SIG-M5 treated with dmso at 0.1 percent for 504 hours (cell line): ENCODE measurements around the gene OCA2.
"Not testable (repeated sequence)": the region's sequence is repeated elsewhere in the genome, so short reads cannot be mapped to it uniquely, and the experiment has no call there.

Source experiments
- DNase-seq: peaks from one replicate; lab custom pipeline; 2025; ENCODE audit not compliant: unreplicated experiment; lab: John Stamatoyannopoulos, UW

Gene OCA2

DNA sequence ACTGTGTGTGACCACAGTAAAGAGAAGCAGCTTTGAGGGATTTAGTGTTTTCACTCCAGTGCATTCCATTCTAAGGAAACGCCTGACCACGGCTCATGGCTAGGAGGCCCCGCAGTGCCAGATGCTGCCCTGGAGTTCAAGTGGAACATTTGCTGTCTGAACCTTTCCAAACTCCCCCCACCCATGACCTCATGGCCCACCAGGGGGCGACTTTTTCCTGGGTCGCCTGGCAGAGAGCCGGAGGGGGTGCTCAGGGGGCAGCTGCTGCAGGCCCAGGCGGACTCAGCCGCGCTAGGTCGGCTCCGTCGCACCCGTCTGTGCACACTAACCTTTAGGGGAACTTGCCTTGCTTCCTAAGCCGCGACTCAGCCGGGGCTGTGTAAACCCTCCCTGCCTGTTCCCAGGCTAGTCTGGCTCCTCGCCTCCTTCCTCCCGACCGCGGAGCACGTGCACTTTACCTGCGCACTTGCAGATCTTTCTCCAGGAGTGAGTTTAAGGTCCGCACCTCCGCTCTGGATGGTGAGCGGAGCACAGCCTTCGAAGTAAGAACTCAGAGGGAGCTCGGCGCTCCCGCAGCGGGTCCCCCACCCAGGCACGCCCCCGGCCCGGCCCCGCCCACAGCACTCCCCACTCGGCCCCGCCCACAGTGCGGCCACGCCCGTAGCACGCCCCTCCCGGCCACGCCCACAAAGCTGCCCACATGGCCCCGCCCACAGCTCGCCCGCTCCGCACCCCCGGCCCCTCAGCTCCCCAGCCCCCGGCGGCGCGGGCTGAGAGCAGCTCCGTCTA is at the start of gene OCA2:
Gene OCA2, minus strand, starts transcription at position 550 of the 789 bp plus-strand sequence. CDS start 17,441 bp downstream, outside the sequence.
- DNase-seq = peak; percentile 23

DNA sequence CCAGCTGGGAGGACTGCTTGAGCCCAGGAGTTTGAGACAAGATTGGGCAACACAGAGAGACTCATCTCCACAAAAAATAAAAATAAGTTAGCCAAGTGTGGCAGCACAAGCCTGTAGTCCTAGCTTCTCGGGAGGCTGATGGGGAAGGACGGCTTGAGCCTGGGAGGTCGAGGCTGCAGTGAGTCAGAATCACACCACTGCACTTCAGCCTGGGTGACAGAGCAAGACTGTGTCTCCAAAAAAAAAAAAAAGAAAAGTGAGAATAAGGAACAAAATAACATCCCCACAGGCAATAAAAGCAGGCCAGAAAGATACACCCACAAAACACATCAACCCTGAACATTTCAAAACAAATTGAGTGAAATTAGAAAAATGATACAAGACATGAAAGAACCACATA is 48.7 kb upstream of the OCA2 start:
- DNase-seq = no peak

DNA sequence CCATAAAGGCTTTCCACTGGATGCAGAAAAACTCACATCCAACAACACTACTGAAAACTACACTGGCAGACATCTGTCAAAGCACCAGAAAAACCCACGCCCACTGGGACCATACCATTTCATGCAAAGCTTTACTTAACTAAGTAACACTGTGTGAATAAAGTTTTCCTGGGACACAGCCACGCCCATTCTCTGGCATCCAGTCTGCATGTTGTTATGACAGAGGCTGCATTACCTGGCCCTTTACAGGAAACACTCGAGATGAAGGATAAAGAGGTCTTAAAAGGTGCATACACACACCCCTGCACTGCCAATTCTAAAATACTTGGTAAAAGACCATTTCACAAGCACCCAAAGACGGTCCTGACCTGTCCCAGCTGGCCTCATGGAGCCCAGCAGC is 46.3 kb upstream of the OCA2 start:
- DNase-seq = not testable (repeated sequence)

DNA sequence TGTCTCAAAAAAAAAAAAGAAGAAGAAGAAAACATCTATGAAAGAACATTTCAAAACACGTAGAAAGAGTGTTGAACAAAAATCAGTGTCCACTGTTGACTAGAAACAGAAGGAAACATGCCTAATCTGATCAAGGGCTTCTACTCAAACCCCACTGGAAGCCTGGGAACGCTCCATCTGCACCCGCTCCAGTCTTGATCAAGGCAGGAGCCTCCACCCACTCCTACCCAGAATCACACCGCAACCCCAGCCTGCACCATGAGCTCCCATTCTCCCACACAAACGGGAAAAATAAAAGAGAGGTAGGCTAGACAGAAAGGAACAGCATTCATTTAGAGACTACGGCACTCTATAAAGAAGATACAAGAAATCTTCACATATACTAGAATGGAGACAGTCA is 40.9 kb upstream of the OCA2 start:
- DNase-seq = no peak

DNA sequence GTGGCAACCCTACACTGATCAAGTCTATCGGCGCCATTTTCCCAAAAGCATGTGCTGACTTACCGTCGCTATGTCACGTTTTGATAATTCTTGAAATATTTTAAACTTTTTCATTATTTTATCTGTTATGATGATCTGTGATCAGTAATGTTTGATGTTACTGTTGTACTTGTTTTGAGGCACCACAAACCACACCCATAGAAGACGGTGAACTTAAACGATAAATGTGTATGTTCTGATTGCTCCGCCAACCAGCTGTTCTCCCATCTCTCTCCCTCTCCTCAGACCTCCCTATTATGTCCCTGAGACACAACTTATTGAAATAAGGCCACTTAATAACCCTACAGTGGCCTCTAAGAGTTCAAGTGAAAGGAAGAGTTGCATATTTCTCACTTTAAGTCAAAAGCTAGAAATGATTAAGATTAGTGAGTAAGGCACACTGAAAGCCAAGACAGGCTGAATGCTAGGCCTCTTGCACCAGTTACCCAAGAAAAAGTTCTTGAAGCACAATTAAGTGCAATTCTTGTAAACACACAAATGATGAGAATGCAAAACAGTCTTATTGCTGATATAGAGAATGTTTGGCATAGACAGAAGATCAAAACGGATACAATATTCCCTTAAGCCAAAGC is 38.4 kb upstream of the OCA2 start:
- not testable (repeated sequence) for DNase-seq

DNA sequence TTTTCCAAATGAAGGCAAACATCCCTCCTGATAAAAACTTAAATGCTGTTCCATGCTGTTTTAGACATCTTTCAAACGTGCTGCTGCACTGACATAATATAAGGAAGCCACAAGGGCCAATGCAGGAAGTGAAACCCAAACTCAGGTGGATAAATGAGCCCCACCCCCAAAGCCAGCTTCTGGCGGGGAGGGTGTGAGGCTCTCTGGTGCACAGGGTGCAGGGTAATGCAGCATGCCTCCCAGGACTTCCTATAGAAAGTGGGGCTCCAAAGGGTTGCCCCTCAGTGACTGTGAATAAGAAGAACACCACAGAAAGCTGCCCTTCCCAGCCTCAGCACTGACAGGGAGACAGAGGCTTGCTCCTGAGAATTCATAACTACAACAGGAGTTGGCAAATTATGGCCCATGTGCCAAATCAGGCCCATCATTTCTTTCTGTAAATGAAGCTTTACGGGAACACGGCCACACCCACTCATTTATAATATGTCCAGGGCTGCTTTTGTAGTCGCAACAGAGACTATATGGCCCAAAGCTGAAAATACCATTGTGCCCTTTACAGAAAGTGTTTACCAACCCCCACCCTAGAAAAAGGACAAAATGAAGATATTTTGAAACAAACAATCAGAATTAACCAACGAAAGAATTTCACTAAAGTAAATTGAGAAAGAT is 37.3 kb upstream of the OCA2 start:
- DNase-seq = not testable (repeated sequence)

DNA sequence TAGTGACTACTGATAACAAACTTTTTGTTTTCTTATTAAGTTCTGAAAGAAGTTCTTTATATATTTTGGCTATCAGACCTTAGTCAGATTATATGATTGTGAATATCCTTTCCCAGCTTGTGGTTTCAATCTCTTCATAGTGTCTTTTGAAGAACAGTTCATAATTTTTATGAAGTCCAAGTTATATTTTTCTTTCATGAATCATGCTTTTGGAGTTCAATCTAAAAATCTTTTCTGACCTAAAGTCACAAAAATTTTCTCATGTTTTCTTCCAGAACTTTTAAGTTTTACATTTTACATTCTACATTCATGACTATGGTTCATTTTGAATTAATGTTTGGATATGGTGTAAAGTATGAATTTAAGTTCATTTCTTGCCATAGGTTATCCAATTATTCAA is 34.2 kb upstream of the OCA2 start:
- no peak for DNase-seq

DNA sequence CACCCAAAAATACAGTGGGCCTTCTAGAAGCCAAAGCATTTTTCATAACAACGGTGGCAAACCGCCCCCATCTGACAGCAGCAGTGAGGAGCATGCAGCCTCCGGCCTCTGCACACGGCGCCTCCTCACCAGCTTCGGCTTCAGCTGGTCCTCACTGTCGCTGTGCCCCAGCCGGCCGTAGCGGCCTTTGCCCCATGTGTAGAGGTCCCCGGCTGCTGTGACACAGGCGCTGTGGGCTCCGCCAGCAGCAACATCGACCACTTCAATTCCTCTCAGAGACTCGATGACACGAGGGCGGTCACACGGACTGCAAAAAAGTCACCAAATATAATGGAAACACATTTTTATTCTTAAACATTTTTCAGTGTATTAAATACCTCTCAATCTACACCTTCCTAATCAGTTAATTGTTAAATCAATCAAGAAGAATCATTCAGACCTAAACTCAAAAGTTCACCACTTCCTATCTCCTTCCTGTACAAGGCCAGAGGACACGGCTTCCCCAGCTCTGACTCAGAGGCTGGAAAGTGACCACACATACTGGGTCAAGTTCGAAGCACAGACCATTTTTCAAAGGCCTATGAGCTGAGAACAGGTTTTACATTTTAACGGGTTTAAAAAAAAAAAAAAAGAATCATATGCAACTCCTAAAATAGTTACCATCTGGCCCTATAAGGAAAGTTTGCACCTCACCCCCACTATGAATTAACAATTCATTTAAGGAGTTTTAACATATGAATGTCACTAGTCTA is 33.6 kb upstream of the OCA2 start:
- no peak for DNase-seq

DNA sequence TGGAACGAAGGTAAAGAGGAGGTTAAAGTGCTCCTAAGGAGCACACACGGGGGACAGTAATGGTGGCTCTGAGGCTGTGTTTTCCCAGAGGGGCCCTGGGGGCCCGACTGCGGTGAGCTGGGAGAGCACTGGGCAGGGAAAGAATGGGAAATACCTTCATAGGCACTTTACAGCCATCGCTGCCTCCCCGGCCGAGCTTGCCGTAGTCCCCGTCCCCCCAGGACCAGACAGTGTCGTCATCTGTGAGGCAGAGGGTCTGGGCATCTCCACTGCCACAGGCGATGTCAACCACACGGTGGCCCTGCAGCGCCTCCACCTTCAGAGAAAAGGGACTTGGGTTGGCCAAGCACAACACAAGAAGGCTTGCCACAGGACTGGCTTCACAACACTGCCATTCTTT is 32.8 kb upstream of the OCA2 start:
- no peak for DNase-seq

DNA sequence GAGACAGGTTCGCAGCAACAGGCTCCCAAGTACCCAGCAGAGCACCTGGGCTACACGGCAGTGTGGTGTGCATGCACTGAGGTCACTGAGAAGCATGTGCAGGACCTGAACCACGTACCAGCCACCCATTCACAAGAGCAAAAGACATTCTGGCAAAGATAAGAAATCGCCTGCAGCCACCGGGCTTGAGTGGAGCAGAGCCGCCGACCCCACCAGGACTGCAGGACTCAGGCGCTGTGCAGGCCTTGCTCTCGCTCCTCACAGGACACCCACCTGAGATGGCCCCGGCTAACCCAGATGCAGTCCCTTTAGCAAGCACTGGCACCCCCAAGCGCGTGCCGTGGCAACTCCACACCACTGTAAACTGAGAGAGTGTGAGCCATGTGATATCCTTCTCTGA is 32.3 kb upstream of the OCA2 start:
- DNase-seq = no peak

DNA sequence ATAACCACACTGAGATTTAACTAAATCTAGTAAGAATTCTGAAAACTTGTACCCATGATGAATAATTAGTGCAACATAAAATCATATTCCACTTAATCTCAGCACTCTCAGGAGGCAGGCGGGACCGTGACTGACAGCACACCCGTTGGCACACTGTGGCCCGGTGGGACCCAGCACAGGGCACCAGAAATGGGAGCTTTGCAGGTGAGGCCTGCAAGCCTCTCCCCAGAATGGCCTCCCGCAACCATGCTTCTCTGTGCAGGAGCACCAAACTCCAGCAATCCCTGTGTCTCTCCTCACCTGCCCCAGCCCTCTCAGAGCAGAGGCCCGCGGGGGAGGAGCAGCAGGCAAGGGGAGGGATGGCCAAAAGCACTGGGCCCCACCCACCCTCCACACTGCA is 31.5 kb upstream of the OCA2 start:
- DNase-seq = no peak

DNA sequence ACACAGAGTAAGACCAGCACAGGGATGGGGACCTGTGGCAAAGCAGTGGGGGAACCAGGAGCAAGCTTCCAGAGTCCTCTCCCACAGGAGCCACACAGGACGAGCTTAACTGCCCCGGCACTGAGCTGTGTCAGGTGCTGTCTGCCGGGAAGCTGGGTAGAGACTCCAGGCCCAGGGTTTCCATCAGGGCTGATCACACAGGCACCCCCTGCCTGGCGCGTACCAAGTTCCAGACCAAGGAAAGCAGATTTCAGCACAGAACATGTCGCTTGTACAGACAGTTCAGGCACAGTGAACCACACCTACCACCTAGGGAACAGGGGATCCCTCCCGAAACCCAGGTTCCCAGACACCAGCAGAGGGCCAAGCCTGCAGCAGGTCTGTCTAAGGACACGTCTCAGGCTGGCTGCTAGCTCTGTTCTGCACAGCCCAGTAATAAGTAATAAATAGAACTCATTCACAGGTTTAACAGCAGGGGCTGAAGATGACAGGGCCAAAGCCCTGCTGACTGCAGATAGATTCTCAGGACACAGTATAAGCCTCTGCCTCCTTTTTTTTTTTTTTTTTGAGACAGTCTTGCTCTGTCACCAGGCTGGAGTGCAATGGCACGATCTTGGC is 30.2 kb upstream of the OCA2 start:
- no peak for DNase-seq

DNA sequence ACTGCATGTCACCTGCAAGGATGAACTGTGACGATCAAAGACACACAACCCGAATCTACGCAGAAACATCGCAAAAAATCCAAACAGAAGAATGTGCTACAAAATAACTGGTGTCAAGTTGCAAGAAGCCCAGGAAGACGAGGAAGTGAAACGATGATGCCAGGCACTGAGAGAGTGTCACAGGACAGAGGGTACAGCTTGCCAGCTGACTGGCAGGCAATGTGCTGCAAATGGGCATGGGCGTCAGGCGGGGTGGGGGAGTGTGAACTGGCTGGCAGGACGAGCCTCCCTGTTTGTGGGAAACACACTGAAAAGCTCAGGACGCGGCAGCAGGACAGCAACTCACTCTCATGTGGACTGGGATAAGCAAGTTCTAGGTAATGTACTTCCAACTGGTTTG is 28.9 kb upstream of the OCA2 start:
- peak; percentile 2 for DNase-seq

DNA sequence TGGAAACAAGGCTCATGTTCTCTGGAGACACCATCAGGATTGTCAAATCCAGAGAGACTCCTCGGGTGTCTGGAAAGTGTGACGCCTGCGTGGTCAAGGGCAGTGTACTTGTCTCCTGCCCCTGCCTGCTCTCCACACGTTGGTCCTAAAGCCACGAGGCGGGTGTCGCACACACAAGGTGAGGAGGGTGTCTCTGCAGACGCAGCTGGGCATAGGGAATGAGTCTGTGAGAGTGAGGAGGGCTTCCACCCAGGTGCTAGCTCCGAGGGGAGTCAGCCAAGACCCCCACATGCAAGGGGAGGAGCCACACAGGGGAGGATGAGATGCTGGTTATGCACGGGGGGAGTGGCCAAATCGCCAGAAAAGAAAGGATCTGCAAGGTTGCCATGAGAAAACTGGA is 27.9 kb upstream of the OCA2 start:
- no peak for DNase-seq

DNA sequence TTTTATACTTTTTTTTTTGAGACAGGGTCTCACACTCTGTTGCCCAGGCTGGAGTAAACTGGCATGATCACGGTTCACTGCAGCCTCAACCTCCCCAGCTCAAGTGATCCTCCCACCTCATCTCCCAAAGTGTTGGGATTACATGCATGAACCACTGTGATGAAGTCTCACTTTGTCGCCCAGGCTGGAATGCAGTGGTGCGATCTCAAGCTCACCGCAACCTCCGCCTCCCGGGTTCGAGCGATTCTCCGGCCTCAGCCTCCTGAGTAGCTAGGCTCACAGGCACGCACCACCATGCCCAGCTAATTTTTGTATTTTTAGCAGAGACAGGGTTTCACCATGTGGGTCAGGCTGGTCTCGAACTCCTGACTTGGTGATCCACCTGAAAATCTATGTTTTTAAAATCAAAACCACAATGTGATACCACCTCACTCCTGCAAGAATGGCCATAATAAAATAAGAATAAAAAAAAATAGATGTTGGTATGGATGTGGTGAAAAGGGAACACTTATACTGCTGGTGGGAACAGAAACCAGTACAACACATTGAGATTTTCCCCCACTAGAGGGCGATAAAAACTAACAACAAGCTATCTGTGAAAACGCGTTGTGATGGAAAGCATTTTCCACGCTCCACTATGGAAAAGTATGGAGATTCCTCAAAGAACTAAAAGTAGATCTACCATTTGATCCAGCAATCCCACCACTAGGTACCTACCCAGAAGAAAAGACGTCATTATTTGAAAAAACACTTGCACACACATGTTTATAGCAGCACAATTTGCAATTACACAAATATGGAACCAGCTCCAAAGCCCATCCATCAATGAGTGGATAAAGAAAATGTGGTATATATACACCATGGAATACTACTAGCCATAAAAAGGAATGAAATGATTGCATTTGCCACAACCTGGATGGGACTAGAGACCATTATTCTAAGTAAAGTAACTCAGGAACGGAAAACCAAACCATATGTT is 26.8 kb upstream of the OCA2 start:
- peak; percentile 28 for DNase-seq

DNA sequence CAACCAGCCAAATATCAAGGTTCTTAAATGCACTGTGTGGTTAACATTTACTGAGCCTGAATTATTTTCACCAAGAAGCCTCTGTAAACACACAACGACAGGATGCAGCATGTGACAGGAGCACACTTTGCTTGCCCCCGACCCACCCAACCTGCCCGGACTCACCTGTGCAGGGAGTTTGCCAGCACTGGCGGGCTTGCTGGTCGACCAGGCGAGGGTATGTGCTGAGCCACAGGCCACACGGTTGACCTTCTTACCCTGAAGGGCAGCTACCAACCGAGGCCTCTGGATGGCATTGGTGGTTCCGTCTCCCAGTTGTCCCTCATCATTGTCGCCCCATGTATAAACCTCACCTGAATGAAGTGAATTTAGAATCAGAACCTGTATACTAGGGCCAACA is 25.7 kb upstream of the OCA2 start:
- no peak for DNase-seq

DNA sequence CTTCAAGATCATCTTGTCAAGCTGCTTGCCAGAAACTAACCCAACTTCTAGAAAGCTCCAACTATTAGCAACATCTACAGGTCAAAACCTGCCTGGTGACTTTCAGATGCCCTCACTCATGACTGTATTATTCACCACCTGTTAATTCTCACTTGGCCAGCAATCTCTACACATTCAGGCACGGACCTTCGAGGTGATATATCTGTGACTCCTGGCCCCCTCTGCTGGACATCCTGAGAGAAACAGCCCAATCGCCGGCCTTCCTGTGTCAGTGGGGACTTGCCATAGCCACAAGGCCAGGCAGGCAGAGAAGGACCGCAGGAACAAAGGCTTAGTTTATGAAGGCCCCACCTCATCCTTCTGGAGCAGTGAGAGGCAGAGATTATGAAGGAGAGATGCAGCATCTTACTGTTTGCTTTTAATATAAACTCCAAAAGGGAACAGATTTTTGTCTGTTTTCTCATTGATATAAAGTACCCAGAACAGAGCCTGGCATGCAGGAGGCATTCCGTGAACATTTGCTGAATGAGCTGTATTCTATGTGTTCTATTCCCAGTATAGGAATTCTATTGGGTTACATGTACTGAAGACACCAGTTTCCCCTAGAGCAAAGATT is 24.4 kb upstream of the OCA2 start:
- peak; percentile 40 for DNase-seq

DNA sequence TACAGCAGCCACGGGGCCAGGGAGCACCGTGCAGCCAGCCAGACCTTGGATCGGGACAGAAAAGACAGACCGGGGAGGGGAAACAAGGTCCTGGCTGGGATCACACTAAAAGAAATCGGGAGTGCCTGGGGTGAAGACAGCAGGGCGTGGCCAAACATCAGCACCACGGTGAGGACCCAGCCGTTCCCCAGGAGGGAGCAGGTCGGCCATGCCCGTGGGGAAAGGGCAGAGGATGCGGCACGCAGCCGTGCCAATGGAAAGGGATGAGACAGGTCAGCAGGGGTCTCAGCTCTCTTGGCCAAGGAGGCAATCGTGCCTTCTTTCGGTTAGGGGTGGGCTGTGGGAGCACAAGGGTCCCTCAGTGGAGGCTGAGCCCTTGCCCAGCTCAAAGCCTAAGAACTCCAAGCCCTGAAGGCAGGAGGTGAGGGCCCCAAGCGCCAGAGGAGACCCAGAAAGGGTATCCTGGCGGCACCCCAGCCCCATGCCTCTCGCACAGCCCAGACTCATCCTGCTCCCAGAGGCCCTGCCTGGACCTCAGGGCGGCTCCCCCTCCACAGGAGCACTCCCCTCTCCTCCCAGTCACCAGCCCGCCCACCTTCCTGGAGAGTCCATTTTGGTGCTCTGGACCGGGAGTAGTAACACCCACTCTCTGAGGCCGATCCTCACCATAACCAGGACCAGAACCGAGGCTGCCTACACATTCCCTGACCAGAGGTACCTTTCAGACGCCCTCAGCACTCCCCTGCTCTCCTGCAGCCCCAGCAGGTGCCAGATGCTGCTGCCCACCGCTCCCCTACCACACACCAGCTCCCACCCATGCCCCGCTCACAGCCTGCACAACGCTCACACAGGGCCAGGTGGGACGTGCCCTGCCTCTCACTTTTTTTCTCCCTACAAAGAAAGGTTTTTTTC is 23.2 kb upstream of the OCA2 start:
- no peak for DNase-seq
